MCF 10A (cell line): ENCODE data around the gene ALDH3B2. TPM values are rescaled to one million over a fixed set of nuclear protein-coding genes. Genes with fewer than 3 reads are reported as not detected.

Experiments used
- BruUV-seq: library from RNA; stranded (reverse); fragments of 400-500 nt; replicated peaks from 2 replicates; lab custom pipeline; 2021; lab: Mats Ljungman, UMichigan
- CTCF ChIA-PET: fragments of 300-600 bp; sonication (Branson Sonifier 250); formaldehyde crosslinking; extraction: SDS; loops from one replicate; lab custom pipeline; 2021; ENCODE audit warnings: antibody characterized with exemption, inconsistent platforms; lab: Yijun Ruan, JAX
- POLR2A ChIA-PET: fragments of 300-600, 350-650 bp; sonication (Branson Sonifier 250); formaldehyde crosslinking; extraction: SDS; loops from one replicate; lab custom pipeline; 2020; ENCODE audit warnings: antibody characterized with exemption, inconsistent platforms; lab: Yijun Ruan, JAX
- DNase-seq: peaks from one replicate; pipeline ENCODE4 v3.0.0-alpha.2; 2018; ENCODE audit not compliant: unreplicated experiment
- H3K27ac Mint-ChIP-seq: one replicate; pipeline ENCODE4 v1.8.0; 2022; ENCODE audit warnings: mild to moderate bottlenecking, low read depth, mixed read lengths; ENCODE audit not compliant: unreplicated experiment
- H3K27me3 Mint-ChIP-seq: one replicate; pipeline ENCODE4 v1.8.0; 2022; ENCODE audit warnings: mixed read lengths; ENCODE audit not compliant: insufficient read depth, unreplicated experiment
- H3K36me3 Mint-ChIP-seq: one replicate; pipeline ENCODE4 v1.8.0; 2022; ENCODE audit warnings: mild to moderate bottlenecking, moderate library complexity, mixed read lengths; ENCODE audit not compliant: insufficient read depth, unreplicated experiment
- H3K4me1 Mint-ChIP-seq: one replicate; pipeline ENCODE4 v1.8.0; 2022; ENCODE audit warnings: mixed read lengths; ENCODE audit not compliant: insufficient read depth, unreplicated experiment
- H3K4me3 Mint-ChIP-seq: one replicate; pipeline ENCODE4 v1.8.0; 2022; ENCODE audit warnings: mild to moderate bottlenecking, moderate library complexity, mixed read lengths; ENCODE audit not compliant: unreplicated experiment
- H3K9me3 Mint-ChIP-seq: one replicate; pipeline ENCODE4 v1.8.0; 2022; ENCODE audit warnings: mixed read lengths; ENCODE audit not compliant: unreplicated experiment
- intact Hi-C: fragments of 100-400 bp; cut with micrococcal nuclease; formaldehyde crosslinking; loops from 2 replicates; pipeline ENCODE4 v1.14.1; 2022
- total RNA-seq: library from RNA; stranded (reverse); gene quantifications from 2 replicates; pipeline ENCODE4 v1.2.3, GENCODE V29; 2022
- TF ChIP-seq, protein P1 (sequence below): fragments of 200-600 bp; IDR thresholded peaks from one replicate; pipeline ENCODE4 v1.8.0; 2022; ENCODE audit warnings: antibody characterized with exemption, mild to moderate bottlenecking; ENCODE audit not compliant: unreplicated experiment

ALDH3B2 gene
- total RNA-seq, 1 experiment from 2014 or later: not detected

DNA sequence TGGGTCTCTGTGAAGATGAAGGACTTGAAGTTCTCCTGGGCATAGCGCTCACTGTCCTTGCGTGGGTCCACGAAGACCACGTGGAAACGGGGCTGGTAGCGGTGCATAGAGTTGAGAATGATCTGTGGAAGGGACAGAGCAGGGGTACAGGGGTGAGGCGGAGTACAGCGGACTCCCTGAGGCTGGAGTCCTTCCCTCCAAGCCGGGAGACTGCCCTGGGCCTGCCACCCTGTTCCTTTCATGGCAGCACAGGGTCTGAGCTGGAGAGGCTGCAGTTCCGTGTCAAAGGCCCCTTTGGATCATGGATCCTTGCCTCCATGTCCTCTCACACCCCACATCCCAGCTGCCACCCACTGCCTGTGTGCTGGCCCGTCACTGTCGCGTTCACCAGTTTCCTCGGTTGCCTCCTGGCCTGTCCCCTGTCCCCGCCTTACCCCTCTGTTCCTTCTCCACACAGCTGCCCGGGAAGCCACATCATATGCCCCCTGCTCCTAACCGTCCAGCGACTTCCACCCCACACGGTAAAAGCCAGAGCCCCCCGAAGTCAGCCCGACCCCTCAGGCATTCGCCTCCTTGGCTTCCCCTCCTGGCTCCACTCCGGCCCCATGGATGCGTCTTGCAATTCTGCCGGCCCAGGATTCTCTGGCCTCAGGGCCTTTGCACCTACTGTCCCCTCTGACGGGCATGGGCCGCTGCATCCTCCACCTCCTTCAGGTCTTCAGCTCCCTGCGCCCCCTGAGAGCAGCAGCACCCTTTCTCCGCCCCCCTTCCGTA is 41.3 kb downstream of the ALDH3B2 start:
- ChIA-PET CTCF (interaction anchor here (0.5 to 0.6 kb wide), 2 partner anchors 23 to 25 kb away, joined by 3 read pairs; no protein-coding TSS in a partner anchor), POLR2A (no interaction called here)
- BruUV-seq: no TSS peak
- no peaks in the 10 kb centered on the region for H3K27me3 Mint-ChIP-seq
- TF ChIP-seq, protein P1, sequence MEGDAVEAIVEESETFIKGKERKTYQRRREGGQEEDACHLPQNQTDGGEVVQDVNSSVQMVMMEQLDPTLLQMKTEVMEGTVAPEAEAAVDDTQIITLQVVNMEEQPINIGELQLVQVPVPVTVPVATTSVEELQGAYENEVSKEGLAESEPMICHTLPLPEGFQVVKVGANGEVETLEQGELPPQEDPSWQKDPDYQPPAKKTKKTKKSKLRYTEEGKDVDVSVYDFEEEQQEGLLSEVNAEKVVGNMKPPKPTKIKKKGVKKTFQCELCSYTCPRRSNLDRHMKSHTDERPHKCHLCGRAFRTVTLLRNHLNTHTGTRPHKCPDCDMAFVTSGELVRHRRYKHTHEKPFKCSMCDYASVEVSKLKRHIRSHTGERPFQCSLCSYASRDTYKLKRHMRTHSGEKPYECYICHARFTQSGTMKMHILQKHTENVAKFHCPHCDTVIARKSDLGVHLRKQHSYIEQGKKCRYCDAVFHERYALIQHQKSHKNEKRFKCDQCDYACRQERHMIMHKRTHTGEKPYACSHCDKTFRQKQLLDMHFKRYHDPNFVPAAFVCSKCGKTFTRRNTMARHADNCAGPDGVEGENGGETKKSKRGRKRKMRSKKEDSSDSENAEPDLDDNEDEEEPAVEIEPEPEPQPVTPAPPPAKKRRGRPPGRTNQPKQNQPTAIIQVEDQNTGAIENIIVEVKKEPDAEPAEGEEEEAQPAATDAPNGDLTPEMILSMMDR: no peak
- no peaks in the 10 kb centered on the region for H3K9me3 Mint-ChIP-seq
- no peak overlapping the region for H3K27ac Mint-ChIP-seq
- DNase-seq: no peak
- no peak overlapping the region for H3K4me3 Mint-ChIP-seq
- H3K36me3 Mint-ChIP-seq: no peaks in the 10 kb centered on the region
- no peaks in the 10 kb centered on the region for H3K4me1 Mint-ChIP-seq
- intact Hi-C loops: no loop called here

GRCh38 chr11:67632175-67632981 is 42.0 kb downstream of the ALDH3B2 start:
- no TSS peak for BruUV-seq
- CTCF ChIA-PET: interaction anchor here (0.5 to 1.2 kb wide), 2 partner anchors 20 to 114 kb away, joined by 3 to 4 read pairs; no protein-coding TSS in a partner anchor
- Mint-ChIP-seq H3K4me3 (peak overlapping the region; percentile 42), H3K27ac (no peak overlapping the region), H3K4me1 (no peaks in the 10 kb centered on the region), H3K27me3 (no peaks in the 10 kb centered on the region), H3K36me3 (no peaks in the 10 kb centered on the region), H3K9me3 (no peaks in the 10 kb centered on the region)
- TF ChIP-seq, protein P1: no peak
- POLR2A ChIA-PET: interaction anchor here (0.6 kb wide), 1 partner anchor 36 kb away, joined by 4 read pairs; no protein-coding TSS in a partner anchor
- intact Hi-C loops: no loop called here
- no peak for DNase-seq

GRCh38 chr11:67631853-67632174 is 42.6 kb downstream of the ALDH3B2 start:
- BruUV-seq: no TSS peak
- TF ChIP-seq, protein P1: no peak
- intact Hi-C loops: no loop called here
- POLR2A ChIA-PET: interaction anchor here (0.6 kb wide), 1 partner anchor 36 kb away, joined by 4 read pairs; no protein-coding TSS in a partner anchor
- no peaks in the 10 kb centered on the region for H3K27me3 Mint-ChIP-seq
- no peak for DNase-seq
- CTCF ChIA-PET: interaction anchor here (1.2 kb wide), 1 partner anchor 21 kb away, joined by 4 read pairs; no protein-coding TSS in a partner anchor
- no peak overlapping the region for H3K27ac Mint-ChIP-seq
- peak overlapping the region; percentile 42 for H3K4me3 Mint-ChIP-seq
- H3K9me3 Mint-ChIP-seq: no peaks in the 10 kb centered on the region
- no peaks in the 10 kb centered on the region for H3K4me1 Mint-ChIP-seq
- H3K36me3 Mint-ChIP-seq: no peaks in the 10 kb centered on the region

DNA sequence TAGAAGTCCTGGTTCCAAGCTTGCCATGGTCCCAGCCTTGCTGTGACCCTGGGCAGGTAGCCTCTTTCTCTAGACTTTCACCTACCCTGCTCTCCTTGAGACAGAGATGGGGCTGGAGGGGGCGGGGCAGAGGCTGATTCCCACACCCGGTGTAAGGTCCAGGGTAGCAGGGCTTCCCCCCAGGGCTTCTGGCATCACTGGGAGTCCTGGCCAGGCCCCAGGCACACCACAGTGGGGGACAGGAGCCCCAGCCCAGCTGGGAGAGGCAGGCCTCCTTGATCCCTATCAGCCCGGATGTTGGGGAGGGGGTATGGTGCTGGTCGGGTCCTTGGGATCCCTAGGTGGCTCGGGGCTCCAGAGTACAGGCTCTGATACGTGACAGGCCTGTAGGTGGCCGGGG is 43.0 kb downstream of the ALDH3B2 start:
- H3K27me3 Mint-ChIP-seq: no peaks in the 10 kb centered on the region
- TF ChIP-seq, protein P1: no peak
- intact Hi-C loops: no loop called here
- no peaks in the 10 kb centered on the region for H3K36me3 Mint-ChIP-seq
- no peaks in the 10 kb centered on the region for H3K9me3 Mint-ChIP-seq
- POLR2A ChIA-PET: no interaction called here
- peak overlapping the region; percentile 79 for H3K4me3 Mint-ChIP-seq
- no TSS peak for BruUV-seq
- DNase-seq: no peak
- H3K4me1 Mint-ChIP-seq: no peaks in the 10 kb centered on the region
- H3K27ac Mint-ChIP-seq: peak overlapping the region; percentile 52
- CTCF ChIA-PET: interaction anchor here (1.2 kb wide), 1 partner anchor 21 kb away, joined by 4 read pairs; no protein-coding TSS in a partner anchor
